PC-3 (cell line): ENCODE results near the gene DLST. TPM values are rescaled to one million over a fixed set of nuclear protein-coding genes. Genes with fewer than 3 reads are reported as not detected.

Experiments used
- ATAC-seq: fragments of 200-7000 bp; cut with Tn5 transposase; 2 replicates; pipeline ENCODE4 v1.9.1; 2020; ENCODE audit warnings: mild to moderate bottlenecking, moderate library complexity
- BruUV-seq: library from RNA; stranded (reverse); fragments of 400-500 nt; replicated peaks from 2 replicates; lab custom pipeline; 2021; lab: Mats Ljungman, UMichigan
- CTCF ChIA-PET: fragments of 300-600 bp; sonication (Branson Sonifier 250); formaldehyde crosslinking; loops from one replicate; lab custom pipeline; 2022; ENCODE audit warnings: antibody characterized with exemption; lab: Charles Lee
- POLR2A ChIA-PET: fragments of 300-600 bp; sonication (Branson Sonifier 250); formaldehyde crosslinking; loops from one replicate; lab custom pipeline; 2022; ENCODE audit warnings: antibody characterized with exemption; ENCODE audit not compliant: unreplicated experiment; lab: Charles Lee
- DNase-seq: peaks from one replicate; pipeline ENCODE4 v3.0.0-alpha.2; 2015
- H2AFZ ChIP-seq: fragments of 300-600 bp; sonication (generic); 2 replicates; pipeline ENCODE4 v1.6.0; 2016; ENCODE audit warnings: antibody characterized with exemption, low read length
- H3F3A ChIP-seq: fragments of 300-600 bp; sonication (generic); one replicate; pipeline ENCODE4 v1.6.0; 2017; ENCODE audit warnings: antibody characterized with exemption, low read length, control low read depth, mild to moderate bottlenecking; ENCODE audit not compliant: unreplicated experiment
- H3K27ac ChIP-seq: fragments of 300-600 bp; sonication (generic); 2 replicates; pipeline ENCODE4 v1.5.1; 2016; ENCODE audit warnings: mild to moderate bottlenecking, low read length
- H3K27me3 ChIP-seq: fragments of 300-600 bp; sonication (generic); 2 replicates; pipeline ENCODE4 v1.6.1; 2016; ENCODE audit warnings: low read length, mixed read lengths
- H3K36me3 ChIP-seq: fragments of 300-600 bp; sonication (generic); 2 replicates; pipeline ENCODE4 v1.6.1; 2016; ENCODE audit warnings: low read depth, mixed run types, low read length, mixed read lengths
- H3K4me1 ChIP-seq: fragments of 300-600 bp; sonication (generic); 2 replicates; pipeline ENCODE4 v1.5.1; 2016; ENCODE audit warnings: low read length; ENCODE audit not compliant: insufficient read depth
- H3K4me2 ChIP-seq: fragments of 300-600 bp; sonication (generic); 2 replicates; pipeline ENCODE4 v1.6.0; 2016; ENCODE audit warnings: low read length
- H3K4me3 ChIP-seq: fragments of 300-600 bp; sonication (generic); 2 replicates; pipeline ENCODE4 v1.5.1; 2016; ENCODE audit warnings: mild to moderate bottlenecking, low read length, mixed read lengths
- H3K79me2 ChIP-seq: fragments of 300-600 bp; sonication (generic); 2 replicates; pipeline ENCODE4 v1.6.1; 2017; ENCODE audit warnings: low read length, mixed read lengths
- H3K9ac ChIP-seq: fragments of 300-600 bp; sonication (generic); 2 replicates; pipeline ENCODE4 v1.6.0; 2016; ENCODE audit warnings: mild to moderate bottlenecking, low read length
- H3K9me2 ChIP-seq: fragments of 300-600 bp; sonication (generic); replicated peaks from 2 replicates; pipeline ENCODE4 v1.6.1; 2016; ENCODE audit warnings: mixed run types, low read length, mixed read lengths
- H3K9me3 ChIP-seq: fragments of 300-600 bp; sonication (generic); 2 replicates; pipeline ENCODE4 v1.6.1; 2016; ENCODE audit warnings: low read length, mixed read lengths
- H4K20me1 ChIP-seq: fragments of 300-600 bp; sonication (generic); 2 replicates; pipeline ENCODE4 v1.6.1; 2016; ENCODE audit warnings: low read length, mixed read lengths
- EZH2 ChIP-seq: fragments of 300-600 bp; sonication (generic); IDR thresholded peaks from one replicate; pipeline ENCODE4 v1.6.1; 2017; ENCODE audit warnings: antibody characterized with exemption, mild to moderate bottlenecking, low read length; ENCODE audit not compliant: unreplicated experiment
- EZH2phosphoT487 ChIP-seq: fragments of 300-600 bp; sonication (generic); IDR thresholded peaks from 2 replicates; pipeline ENCODE4 v1.6.1; 2018; ENCODE audit warnings: mild to moderate bottlenecking, antibody characterized with exemption, low read length, borderline replicate concordance
- intact Hi-C: fragments of 100-400 bp; cut with micrococcal nuclease; formaldehyde crosslinking; loops from 2 replicates; pipeline ENCODE4 v1.9.0; 2023
- total RNA-seq: library from RNA; depleted of rRNA; stranded (reverse); fragments of >200 nt; gene quantifications from 2 replicates; pipeline ENCODE4 v1.2.3, GENCODE V29; 2014
- TF ChIP-seq, protein P1 (sequence below): fragments of 300-600 bp; sonication (generic); conservative IDR thresholded peaks from 2 replicates; pipeline ENCODE4 v1.5.1; 2017; ENCODE audit warnings: antibody characterized with exemption, low read depth, mild to moderate bottlenecking, low read length

The DLST gene
- total RNA-seq, 1 experiment from 2014 or later = 56.9 TPM

GRCh38 chr14:74882103-74882920 is 596 bp downstream of the DLST start:
- no peaks in the 10 kb centered on the region for H3F3A ChIP-seq
- no peaks in the 10 kb centered on the region for H3K9me3 ChIP-seq
- TF ChIP-seq EZH2 = no peak
- TF ChIP-seq, protein P1, sequence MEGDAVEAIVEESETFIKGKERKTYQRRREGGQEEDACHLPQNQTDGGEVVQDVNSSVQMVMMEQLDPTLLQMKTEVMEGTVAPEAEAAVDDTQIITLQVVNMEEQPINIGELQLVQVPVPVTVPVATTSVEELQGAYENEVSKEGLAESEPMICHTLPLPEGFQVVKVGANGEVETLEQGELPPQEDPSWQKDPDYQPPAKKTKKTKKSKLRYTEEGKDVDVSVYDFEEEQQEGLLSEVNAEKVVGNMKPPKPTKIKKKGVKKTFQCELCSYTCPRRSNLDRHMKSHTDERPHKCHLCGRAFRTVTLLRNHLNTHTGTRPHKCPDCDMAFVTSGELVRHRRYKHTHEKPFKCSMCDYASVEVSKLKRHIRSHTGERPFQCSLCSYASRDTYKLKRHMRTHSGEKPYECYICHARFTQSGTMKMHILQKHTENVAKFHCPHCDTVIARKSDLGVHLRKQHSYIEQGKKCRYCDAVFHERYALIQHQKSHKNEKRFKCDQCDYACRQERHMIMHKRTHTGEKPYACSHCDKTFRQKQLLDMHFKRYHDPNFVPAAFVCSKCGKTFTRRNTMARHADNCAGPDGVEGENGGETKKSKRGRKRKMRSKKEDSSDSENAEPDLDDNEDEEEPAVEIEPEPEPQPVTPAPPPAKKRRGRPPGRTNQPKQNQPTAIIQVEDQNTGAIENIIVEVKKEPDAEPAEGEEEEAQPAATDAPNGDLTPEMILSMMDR = no peak
- TF ChIP-seq EZH2phosphoT487 = no peak
- H4K20me1 ChIP-seq = peaks cover 24% of the 10 kb centered on the region
- no peaks in the 10 kb centered on the region for H3K9me2 ChIP-seq
- H3K9ac ChIP-seq = peak overlapping the region; percentile 92
- H3K4me2 ChIP-seq = peak overlapping the region; percentile 80
- peaks cover 60% of the 10 kb centered on the region for H3K79me2 ChIP-seq
- ATAC-seq (peak; percentile 57), DNase-seq (peak; percentile 39)
- ChIA-PET POLR2A (interaction anchor here (0.7 kb wide), 1 partner anchor 949 kb away, joined by 3 read pairs; no protein-coding TSS in a partner anchor), CTCF (interaction anchor here (0.5 to 1.3 kb wide), 3 partner anchors 13 to 21 kb away, joined by 4 to 18 read pairs (median 5); no protein-coding TSS in a partner anchor)
- H3K27me3 ChIP-seq = no peaks in the 10 kb centered on the region
- peaks cover 27% of the 10 kb centered on the region for H3K4me1 ChIP-seq
- peak overlapping the region; percentile 94 for H3K4me3 ChIP-seq
- intact Hi-C loops = loop anchor here (2.0 kb wide), 1 partner anchor 22 kb away; no protein-coding TSS in a partner anchor
- H3K27ac ChIP-seq = peak overlapping the region; percentile 46; the same call in 1 of the 2 replicates
- H3K36me3 ChIP-seq = peaks cover 15% of the 10 kb centered on the region; the same call in 1 of the 2 replicates
- BruUV-seq = TSS peak; percentile 59
- peak overlapping the region; percentile 100 for H2AFZ ChIP-seq

DNA sequence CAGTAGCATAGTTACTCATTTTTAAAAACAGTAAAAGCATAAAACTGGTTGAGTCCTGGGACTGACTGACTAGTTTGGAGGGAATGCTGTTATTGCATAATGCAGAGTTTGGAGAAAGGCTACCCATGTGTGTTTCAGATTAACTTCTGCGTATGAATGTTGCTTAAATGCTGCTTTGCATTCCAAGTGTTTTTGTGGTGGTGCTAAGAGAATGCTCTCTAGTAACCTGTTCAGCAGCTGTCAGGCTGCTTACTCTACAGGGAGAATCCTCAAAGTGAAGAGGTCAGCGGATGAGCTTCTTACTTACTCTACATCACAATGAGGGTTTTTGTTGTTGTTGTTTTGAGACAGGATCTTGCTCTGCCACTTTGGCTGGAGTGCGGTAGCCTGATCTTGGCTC is 4.3 kb downstream of the DLST start:
- no peaks in the 10 kb centered on the region for H3F3A ChIP-seq
- no peak overlapping the region for H3K9ac ChIP-seq
- H3K9me3 ChIP-seq = no peaks in the 10 kb centered on the region
- H2AFZ ChIP-seq = no peak overlapping the region
- intact Hi-C loops = no loop called here
- peaks cover 27% of the 10 kb centered on the region for H4K20me1 ChIP-seq
- CTCF ChIA-PET = no interaction called here
- TF ChIP-seq EZH2 (no peak), EZH2phosphoT487 (no peak)
- TF ChIP-seq, protein P1 = no peak
- H3K4me3 ChIP-seq = no peak overlapping the region
- H3K4me2 ChIP-seq = no peak overlapping the region
- no peaks in the 10 kb centered on the region for H3K27me3 ChIP-seq
- POLR2A ChIA-PET = interaction anchor here (0.6 kb wide), 1 partner anchor 241 kb away, joined by 4 read pairs; the partner anchor contains the start of gene NEK9
- H3K79me2 ChIP-seq = peaks cover 75% of the 10 kb centered on the region
- no peaks in the 10 kb centered on the region for H3K9me2 ChIP-seq
- peaks cover 15% of the 10 kb centered on the region for H3K4me1 ChIP-seq
- no peak overlapping the region for H3K27ac ChIP-seq
- ATAC-seq (no peak), DNase-seq (no peak)
- H3K36me3 ChIP-seq = peaks cover 33% of the 10 kb centered on the region; the same call in 1 of the 2 replicates
- no TSS peak for BruUV-seq
